Uterus (tissue), 2 donors: ENCODE results near the gene ENKUR.

Experiments used
- POLR2A ChIP-seq, 2 donors: fragments of 450-650 bp; IDR thresholded peaks; one replicate each; pipeline ENCODE4 v1.6.1; 2016; ENCODE audit warnings: antibody characterized with exemption in 2 of 2, mild to moderate bottlenecking in 1 of 2, moderate library complexity in 1 of 2
- TF ChIP-seq, protein P1 (sequence below), 4 experiments: fragments of 200-600 bp in 2 of 4; fragments of 450-650 bp in 2 of 4; sonication (generic) in 2 of 4; IDR thresholded peaks; one replicate each; pipeline ENCODE4 v1.5.1; 2016 to 2019; ENCODE audit warnings: antibody characterized with exemption in 4 of 4, mild to moderate bottlenecking in 2 of 4, moderate library complexity in 1 of 4

DNA sequence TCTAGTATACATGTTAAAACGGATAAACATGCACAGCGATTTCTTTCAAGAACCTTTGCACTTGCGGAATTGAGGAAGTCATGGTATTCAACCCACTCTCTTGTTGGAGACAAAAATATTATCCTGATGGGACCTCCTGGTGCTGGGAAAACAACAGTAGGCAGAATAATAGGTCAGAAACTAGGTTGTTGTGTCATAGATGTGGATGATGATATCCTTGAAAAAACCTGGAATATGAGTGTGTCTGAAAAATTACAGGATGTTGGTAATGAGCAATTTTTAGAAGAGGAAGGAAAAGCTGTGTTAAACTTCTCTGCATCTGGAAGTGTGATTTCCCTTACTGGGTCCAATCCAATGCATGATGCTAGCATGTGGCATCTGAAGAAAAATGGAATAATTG lies 7.3 kb upstream of the ENKUR start:
- TF ChIP-seq, protein P1, sequence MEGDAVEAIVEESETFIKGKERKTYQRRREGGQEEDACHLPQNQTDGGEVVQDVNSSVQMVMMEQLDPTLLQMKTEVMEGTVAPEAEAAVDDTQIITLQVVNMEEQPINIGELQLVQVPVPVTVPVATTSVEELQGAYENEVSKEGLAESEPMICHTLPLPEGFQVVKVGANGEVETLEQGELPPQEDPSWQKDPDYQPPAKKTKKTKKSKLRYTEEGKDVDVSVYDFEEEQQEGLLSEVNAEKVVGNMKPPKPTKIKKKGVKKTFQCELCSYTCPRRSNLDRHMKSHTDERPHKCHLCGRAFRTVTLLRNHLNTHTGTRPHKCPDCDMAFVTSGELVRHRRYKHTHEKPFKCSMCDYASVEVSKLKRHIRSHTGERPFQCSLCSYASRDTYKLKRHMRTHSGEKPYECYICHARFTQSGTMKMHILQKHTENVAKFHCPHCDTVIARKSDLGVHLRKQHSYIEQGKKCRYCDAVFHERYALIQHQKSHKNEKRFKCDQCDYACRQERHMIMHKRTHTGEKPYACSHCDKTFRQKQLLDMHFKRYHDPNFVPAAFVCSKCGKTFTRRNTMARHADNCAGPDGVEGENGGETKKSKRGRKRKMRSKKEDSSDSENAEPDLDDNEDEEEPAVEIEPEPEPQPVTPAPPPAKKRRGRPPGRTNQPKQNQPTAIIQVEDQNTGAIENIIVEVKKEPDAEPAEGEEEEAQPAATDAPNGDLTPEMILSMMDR (IDR thresholded peaks at IDR 0.05), result no peak
- no peak for TF ChIP-seq POLR2A (IDR thresholded peaks at IDR 0.05)
